ENCODE measurements around the gene ZNF592.

DNA sequence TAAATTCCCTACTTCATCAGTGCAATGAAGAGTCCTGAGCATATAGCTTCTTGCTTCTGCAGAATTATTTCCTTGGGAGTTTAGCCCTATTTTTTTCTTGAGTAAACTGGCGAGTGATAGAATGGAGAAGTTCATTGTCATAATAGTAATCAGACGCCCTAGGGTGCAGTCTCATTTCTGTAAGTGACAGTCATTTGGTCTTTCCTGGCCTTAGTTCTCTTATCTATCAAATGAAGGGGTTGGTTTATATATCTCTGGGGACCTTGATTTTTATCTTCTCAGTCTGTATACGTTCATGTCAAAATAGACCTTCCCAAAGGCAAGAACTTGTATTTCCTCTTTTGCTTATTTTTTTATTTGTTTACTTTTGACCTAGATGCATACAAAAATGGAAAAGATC, 58.8 kb downstream of the ZNF592 start:
- TF ChIP-seq FOXP1 (IDR thresholded peaks at IDR 0.05) (no peak), FOXP1 (CRISPR knock-in tag; IDR thresholded peaks at IDR 0.05) (no peak), FOXM1 (CRISPR knock-in tag; IDR thresholded peaks at IDR 0.05) (no peak), POLR2A (IDR thresholded peaks at IDR 0.05; ENCODE audit: insufficient read depth in 1 of 2, low read depth in 2 of 2, low read length in 2 of 2) (no peak), NONO (IDR thresholded peaks at IDR 0.05) (no peak), NONO (CRISPR knock-in tag; conservative IDR thresholded peaks at IDR 0.05) (no peak), FOSL1 (CRISPR knock-in tag; IDR thresholded peaks at IDR 0.05; ENCODE audit: borderline replicate concordance) (no peak), MTA1 (CRISPR knock-in tag; IDR thresholded peaks at IDR 0.05; ENCODE audit: borderline replicate concordance) (no peak)
- TF ChIP-seq, protein P1, sequence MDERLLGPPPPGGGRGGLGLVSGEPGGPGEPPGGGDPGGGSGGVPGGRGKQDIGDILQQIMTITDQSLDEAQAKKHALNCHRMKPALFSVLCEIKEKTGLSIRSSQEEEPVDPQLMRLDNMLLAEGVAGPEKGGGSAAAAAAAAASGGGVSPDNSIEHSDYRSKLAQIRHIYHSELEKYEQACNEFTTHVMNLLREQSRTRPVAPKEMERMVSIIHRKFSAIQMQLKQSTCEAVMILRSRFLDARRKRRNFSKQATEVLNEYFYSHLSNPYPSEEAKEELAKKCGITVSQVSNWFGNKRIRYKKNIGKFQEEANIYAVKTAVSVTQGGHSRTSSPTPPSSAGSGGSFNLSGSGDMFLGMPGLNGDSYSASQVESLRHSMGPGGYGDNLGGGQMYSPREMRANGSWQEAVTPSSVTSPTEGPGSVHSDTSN (CRISPR knock-in tag; IDR thresholded peaks at IDR 0.05), result no peak
- TF ChIP-seq, protein P2, sequence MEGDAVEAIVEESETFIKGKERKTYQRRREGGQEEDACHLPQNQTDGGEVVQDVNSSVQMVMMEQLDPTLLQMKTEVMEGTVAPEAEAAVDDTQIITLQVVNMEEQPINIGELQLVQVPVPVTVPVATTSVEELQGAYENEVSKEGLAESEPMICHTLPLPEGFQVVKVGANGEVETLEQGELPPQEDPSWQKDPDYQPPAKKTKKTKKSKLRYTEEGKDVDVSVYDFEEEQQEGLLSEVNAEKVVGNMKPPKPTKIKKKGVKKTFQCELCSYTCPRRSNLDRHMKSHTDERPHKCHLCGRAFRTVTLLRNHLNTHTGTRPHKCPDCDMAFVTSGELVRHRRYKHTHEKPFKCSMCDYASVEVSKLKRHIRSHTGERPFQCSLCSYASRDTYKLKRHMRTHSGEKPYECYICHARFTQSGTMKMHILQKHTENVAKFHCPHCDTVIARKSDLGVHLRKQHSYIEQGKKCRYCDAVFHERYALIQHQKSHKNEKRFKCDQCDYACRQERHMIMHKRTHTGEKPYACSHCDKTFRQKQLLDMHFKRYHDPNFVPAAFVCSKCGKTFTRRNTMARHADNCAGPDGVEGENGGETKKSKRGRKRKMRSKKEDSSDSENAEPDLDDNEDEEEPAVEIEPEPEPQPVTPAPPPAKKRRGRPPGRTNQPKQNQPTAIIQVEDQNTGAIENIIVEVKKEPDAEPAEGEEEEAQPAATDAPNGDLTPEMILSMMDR (CRISPR knock-in tag; IDR thresholded peaks at IDR 0.05), result no peak
